Jurkat, Clone E6-1 (cell line): ENCODE data around the gene GRPEL2.
"Not testable (repeated sequence)": the region's sequence is repeated elsewhere in the genome, so short reads cannot be mapped to it uniquely, and the experiment has no call there.

ENCODE experiments used
- DNase-seq: peaks from one replicate; pipeline ENCODE4 v3.0.0-alpha.2; 2011; ENCODE audit warnings: low read depth, low spot score
- H3K4me3 ChIP-seq: 2 replicates; pipeline ENCODE4 v1.5.1; 2011; ENCODE audit warnings: mild to moderate bottlenecking, low read length, control low read depth, moderate library complexity

Gene GRPEL2

DNA sequence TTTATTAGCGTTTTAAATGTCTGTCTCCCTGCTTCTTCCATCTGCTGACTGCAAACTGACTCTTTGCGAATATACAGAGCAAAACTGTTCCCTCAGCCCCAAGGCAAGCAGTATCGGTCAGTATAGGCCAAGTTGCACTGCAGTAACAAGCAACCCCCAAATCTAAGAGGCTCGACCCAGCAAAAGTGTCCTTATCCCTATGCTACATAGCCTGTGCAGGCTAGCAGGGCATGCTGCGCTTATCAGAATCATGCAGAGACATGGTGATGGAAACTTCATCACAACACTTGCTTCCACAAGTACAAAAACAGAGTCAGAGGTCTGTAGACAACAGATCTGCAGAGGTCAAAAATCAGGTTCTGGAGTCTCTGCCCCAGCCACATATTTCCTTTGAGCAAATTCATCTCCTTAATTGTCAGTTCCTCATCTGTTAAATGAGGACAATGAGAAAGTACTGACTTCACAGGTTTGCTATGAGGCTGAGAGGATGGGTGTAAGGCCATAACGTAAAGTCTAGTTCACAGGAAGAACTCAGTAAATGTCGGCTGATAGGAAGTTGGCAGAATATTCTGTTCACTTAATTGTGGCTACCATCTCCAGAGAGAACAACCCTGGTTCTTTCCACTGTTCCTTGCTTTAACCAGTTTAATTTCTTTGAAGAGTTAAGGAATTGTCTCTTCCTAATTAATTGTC is 43.3 kb downstream of the GRPEL2 start:
- no peak overlapping the region for H3K4me3 ChIP-seq
- DNase-seq = no peak

DNA sequence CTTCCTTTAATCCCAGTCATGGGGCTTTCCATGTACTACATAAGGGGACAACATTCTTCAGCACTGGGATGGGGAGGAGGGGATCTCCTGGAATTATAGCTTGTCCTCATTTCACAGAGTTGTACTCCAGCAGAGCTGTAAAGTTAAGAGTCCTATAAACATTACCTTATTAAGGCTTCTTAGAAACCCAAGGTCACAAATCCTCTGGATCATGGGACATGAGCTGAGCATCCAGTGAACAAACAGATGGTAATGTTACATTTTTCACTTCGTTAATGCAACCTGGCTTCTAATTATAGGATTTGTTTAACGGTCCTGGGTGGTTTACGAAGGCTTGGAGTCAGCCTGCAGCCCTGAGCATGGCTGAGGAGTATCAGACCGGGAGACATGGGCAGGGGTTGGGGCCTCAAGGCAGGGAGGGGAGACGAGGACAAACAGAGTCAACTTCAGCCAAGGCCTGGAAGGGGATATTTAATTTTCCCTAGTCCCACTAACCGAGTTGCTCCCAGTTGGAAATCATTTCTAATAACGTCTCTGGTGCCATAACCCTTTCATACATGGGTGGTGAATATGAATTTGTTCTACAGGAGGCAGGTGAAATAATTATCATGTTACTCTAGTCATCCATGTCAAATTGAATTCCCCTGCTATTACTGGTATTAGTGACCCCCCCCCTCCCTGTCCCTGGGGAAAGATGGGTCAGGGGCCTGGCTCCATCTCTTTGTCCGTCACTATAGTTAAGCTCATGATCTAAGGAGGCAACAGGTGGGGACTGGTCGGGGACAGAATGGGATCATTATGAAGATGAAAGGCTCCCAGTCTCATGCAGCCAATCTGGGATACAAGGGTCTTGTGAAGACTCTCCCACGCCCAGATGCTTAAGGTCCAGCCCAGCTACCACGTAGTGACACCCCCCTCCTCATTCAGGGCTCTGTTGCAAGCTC is 44.5 kb downstream of the GRPEL2 start:
- DNase-seq = no peak
- no peak overlapping the region for H3K4me3 ChIP-seq

DNA sequence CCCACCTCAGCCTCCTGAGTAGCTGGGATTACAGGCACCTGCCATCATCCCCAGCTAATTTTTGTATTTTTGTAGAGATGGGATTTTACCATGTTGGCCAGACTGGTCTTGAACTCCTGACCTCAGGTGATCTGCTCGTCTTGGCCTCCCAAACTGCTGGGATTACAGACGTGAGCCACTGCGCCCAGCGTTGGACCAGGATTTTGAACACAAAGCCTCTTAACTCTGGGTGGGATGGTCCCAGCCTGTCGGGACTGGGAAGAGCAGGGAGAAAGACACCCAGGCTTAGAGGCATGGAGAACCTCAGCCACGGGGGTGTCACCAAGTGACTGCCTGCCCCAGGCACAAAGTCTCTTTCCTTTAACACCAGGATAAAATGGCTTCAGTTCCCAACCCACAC is 45.8 kb downstream of the GRPEL2 start:
- H3K4me3 ChIP-seq, DNase-seq: not testable (repeated sequence)

DNA sequence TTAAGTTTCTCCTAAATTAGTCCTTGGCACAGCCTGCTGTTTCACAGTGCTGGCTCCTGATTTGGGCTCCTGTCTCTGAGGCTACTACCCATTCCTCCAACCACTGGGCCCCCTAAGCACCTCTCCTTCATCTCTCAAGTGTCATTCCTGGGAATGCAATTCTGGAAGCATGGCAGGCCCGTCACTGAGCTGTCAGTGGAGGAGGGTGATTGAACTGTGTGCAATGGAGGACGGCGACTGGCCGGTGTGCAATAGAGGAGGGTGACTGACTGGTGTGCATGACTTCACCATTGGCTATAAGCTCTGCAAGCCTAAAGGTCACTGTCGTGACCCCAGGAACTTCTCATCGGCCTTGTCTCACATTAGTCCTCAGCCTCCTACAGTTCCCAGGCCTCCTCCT is 46.2 kb downstream of the GRPEL2 start:
- DNase-seq = no peak
- no peak overlapping the region for H3K4me3 ChIP-seq

DNA sequence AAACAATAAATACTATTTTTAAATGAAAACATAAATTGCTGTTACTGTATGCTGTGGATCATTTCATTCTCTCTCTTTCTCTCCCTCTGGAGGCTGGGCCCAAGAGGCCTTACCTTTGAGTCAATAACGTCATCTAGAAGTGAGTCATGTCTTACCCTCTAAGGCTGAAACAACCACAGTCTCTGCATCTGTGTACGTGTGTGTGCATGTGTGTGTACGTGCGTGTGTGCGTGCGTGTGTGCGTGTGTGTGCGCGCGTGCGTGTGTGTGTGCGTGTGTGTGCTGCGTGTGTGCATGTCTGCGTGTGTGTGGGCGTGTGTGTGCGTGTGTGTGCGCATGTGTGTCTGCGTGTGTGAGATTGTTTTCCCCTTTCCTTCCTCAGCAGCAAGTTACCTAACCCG is 47.4 kb downstream of the GRPEL2 start:
- DNase-seq = no peak
- no peak overlapping the region for H3K4me3 ChIP-seq

DNA sequence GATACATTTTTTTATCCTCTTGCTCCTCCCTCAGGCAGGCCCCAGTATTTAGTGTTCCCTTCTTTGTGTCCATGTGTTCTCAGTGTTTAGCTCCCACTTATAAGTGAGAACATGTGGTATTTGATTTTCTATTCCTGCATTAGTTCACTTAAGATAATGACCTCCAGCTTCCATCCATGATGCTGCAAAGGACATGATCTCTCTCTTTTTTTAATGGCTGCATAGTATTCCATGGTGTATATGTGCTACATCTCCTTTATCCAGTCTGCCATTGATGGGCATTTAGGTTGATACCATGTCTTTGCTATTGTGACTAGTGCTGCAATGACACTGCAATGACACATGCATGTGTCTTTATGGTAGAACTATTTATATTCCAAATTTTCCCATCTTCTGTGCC is 49.7 kb downstream of the GRPEL2 start:
- not testable (repeated sequence) for H3K4me3 ChIP-seq, DNase-seq

DNA sequence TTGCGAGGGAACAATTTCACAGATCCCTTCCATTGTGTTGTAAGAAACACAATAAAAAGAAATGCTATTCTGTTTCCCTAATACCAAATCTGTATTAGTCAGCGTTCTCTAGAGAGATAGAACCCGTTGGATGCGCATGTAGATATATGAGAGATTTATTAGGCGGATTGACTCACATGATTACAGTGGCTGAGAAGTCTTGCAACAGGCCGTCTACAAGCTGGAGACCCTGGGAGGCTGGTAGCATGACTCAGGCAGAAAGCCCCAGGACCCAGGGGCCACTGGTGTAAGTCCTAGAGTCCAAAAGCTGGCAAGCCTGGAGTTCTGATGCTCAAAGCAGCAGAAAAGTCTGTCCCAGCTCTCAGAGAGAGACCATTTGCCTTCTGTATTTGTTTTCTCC is 52.2 kb downstream of the GRPEL2 start:
- H3K4me3 ChIP-seq = no peak overlapping the region
- no peak for DNase-seq

DNA sequence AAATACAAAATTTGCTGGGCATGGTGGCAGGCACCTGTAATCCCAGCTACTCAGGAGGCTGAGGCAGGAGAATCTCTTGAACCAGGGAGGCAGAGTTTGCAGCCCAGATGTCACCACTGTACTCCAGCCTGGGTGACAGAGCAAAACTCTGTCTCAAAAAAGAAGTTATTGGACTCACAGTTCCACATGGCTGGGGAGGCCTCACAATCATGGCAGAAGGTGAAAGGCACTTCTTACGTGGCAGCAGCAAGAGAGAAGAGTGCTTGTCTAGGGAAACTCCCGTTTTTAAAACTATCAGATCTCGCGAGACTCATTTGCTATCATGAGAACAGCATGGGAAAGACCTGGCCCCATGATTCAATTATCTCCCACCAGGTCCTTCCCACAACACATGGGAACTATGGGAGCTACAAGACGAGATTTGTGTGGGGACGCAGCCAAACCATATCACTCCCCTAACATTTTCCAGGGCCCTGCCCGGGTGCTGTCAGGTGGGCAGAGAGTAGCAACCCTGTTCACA is 53.5 kb downstream of the GRPEL2 start:
- H3K4me3 ChIP-seq, DNase-seq: not testable (repeated sequence)

DNA sequence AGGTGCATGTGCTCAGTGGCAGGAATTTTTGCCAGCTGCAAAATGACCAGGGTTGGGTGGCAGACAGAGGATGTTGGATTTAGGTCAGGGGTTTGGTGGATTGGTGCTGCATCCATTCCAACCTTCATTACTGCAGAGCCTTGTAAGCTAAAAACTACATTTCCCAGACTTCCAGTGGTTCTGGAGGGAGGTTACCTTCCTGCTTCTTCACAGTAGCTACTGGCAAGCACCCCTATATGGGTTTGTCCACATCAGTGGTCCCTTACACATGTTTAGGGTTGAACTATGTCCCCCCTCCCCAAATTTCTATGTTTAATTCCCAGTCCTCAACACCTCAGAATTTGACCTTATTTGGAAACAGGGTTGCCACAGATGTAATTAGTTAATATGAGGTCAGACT is 54.5 kb downstream of the GRPEL2 start:
- no peak overlapping the region for H3K4me3 ChIP-seq
- DNase-seq = no peak

DNA sequence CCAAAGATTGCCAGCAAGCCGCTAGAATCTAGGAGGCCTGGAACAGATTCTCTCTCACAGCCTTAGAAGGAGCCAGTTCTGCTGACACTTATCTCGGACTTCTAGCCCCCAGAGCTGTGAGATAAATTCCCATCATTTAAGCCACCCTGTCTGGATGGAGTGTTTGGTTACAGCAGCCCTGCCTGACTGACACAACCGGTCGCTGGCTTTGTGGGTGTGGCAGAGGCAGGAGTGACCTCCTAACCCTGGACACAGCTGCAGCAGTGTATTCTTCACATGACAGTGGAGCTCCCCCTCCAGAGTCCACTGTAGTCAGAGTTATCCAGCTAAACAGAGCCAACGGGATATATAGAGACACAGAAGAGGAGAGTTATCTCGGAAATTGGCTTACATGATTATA is 55.0 kb downstream of the GRPEL2 start:
- DNase-seq = no peak

DNA sequence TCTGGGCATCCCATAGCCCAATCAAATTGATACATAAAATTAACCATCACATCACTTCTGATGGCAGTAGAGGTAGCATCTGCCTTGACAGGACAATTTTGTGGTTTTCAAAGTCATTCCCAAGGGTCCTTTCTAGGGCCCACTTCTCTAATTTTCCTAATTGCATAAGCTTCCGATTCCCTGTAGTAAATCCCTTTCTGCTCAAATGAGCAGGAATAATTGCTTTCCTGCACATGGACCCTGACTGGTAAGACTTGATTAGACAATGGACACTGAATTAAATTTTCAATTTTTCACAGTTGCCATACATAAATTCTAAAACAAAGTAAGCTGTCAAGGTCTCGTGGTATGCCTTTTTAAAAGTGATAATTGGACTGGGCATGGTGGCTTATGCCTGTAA is 55.8 kb downstream of the GRPEL2 start:
- no peak for DNase-seq
- H3K4me3 ChIP-seq = no peak overlapping the region

More for the DNA sequence above, 55.0 kb downstream of the GRPEL2 start:
- no peak overlapping the region for H3K4me3 ChIP-seq

DNA sequence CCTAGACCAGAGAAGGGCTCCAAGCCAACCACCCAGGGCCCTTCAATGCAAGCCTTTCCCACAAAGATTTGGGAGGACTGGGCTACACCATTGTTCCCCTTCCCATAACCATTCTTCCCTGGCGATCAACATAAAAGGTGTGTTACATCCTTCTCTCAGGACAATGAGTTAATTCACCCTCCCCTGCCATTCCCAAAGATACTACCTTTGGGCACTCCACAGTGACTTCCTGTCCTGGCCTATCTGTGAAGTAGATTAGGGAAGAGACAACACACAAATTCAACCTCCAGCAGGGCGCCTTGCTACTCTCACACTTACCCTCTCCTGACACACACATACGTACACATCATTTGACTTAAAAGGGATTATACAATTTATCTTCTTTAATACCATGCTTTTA is 57.0 kb downstream of the GRPEL2 start:
- DNase-seq = no peak
- H3K4me3 ChIP-seq = no peak overlapping the region
